Uterus (tissue), 2 donors: ENCODE results near the gene LILRB2.
"Not testable (repeated sequence)": the region's sequence is repeated elsewhere in the genome, so short reads cannot be mapped to it uniquely, and the experiment has no call there.

Experiments used
- CTCF ChIP-seq, 4 experiments: fragments of 200-600 bp in 2 of 4; fragments of 450-650 bp in 2 of 4; sonication (generic) in 2 of 4; IDR thresholded peaks; one replicate each; pipeline ENCODE4 v1.5.1; 2016 to 2019; ENCODE audit warnings: antibody characterized with exemption in 4 of 4, mild to moderate bottlenecking in 2 of 4, moderate library complexity in 1 of 4
- POLR2A ChIP-seq, 2 donors: fragments of 450-650 bp; IDR thresholded peaks; one replicate each; pipeline ENCODE4 v1.6.1; 2016; ENCODE audit warnings: antibody characterized with exemption in 2 of 2, mild to moderate bottlenecking in 1 of 2, moderate library complexity in 1 of 2

- TF ChIP-seq CTCF, POLR2A (IDR thresholded peaks at IDR 0.05): not testable (repeated sequence)
Measured at GRCh38 chr19:54322934-54323333, 42.0 kb upstream of the LILRB2 start.
